K562 treated with DMSO at 1 percent for 12 hours (cell line): Measurements from ENCODE around the gene RPS6KA6. TPM values are rescaled to one million over a fixed set of nuclear protein-coding genes. Genes with fewer than 3 reads are reported as not detected.

ENCODE experiments used
- total RNA-seq: library from RNA; unstranded; fragments of 300-600 nt; gene quantifications from 2 replicates; pipeline ENCODE4 v1.2.3, GENCODE V29; 2022; ENCODE audit not compliant: insufficient read depth

Gene RPS6KA6
- total RNA-seq, result not detected in 2 replicates

DNA sequence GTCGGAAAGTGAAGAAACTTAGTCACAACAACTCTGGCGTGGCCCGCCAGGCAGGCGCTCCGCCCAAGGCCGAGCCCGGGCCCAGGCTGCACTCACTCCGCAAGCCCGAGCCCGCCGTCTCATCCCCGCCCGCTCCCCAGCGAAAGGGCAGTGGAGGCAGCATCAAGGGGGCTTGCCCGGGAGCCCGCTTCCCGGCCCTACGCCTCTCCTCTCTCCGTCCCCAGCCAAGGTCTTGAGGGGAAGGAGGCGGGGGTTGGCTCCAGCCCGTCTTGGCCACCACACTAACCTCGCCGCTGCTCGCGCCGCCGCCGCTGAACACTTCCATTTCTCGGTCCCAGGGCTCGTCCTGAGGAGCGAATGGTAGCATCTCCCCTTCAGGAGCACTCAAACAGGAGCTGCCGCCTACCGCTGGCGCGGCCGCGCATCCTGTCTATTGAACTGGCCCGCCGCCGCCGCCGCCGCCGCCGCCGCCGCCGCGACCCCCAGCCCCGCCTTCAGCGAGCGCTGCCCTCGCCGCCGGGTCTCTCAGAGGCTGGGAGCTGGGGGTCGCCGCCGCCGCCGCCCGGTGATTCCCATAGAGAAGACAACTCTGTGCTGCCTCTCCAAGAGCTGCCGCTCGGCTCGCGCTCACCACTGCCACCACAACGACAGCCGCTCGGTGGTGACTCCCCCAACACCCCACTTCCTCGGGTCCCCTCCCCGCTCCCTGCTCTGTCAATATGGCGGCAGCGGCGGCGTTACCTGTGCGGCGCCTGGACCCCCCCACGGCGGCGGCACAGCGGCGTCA lies at the start of gene RPS6KA6:
TSS of gene RPS6KA6 (minus strand) at position 667 of the 787 bp plus-strand sequence. CDS start at position 367, 300 bp downstream.

